Right lobe of liver (tissue), 4 donors: Measurements from ENCODE around the gene YWHAB.

ENCODE experiments used
- POLR2A ChIP-seq: fragments of 450-650 bp; IDR thresholded peaks from one replicate; pipeline ENCODE4 v1.6.1; 2017; ENCODE audit warnings: antibody characterized with exemption, mild to moderate bottlenecking
- TF ChIP-seq, protein P1 (sequence below), 4 donors: fragments of 200-600 bp in 3 of 4; fragments of 450-650 bp in 1 of 4; IDR thresholded peaks; one replicate each; pipeline versions ENCODE4 v1.5.1 to v1.8.0; 2016 to 2022; ENCODE audit warnings: antibody characterized with exemption in 4 of 4, mild to moderate bottlenecking in 2 of 4
- donor health status: DM: no; HTN: no; CAD: no.
- donor health status: DM: no; HTN: no; CAD: no.
- donor health status: DM: no; HTN: yes; CAD: no.

GRCh38 chr20:44843876-44844275 is 41.6 kb upstream of the YWHAB start:
- TF ChIP-seq, protein P1, sequence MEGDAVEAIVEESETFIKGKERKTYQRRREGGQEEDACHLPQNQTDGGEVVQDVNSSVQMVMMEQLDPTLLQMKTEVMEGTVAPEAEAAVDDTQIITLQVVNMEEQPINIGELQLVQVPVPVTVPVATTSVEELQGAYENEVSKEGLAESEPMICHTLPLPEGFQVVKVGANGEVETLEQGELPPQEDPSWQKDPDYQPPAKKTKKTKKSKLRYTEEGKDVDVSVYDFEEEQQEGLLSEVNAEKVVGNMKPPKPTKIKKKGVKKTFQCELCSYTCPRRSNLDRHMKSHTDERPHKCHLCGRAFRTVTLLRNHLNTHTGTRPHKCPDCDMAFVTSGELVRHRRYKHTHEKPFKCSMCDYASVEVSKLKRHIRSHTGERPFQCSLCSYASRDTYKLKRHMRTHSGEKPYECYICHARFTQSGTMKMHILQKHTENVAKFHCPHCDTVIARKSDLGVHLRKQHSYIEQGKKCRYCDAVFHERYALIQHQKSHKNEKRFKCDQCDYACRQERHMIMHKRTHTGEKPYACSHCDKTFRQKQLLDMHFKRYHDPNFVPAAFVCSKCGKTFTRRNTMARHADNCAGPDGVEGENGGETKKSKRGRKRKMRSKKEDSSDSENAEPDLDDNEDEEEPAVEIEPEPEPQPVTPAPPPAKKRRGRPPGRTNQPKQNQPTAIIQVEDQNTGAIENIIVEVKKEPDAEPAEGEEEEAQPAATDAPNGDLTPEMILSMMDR (IDR thresholded peaks at IDR 0.05) = no peak
- TF ChIP-seq POLR2A = no peak
